ENCODE measurements around the gene PCSK5.

PCSK5 gene

GRCh38 chr9:76022317-76022716, 131.8 kb downstream of the PCSK5 start:
- H3K27ac Mint-ChIP-seq = no peak overlapping the region
- no peaks in the 10 kb centered on the region for H3K36me3 Mint-ChIP-seq
- peaks cover 3% of the 10 kb centered on the region for H3K9me3 Mint-ChIP-seq
- H3K4me1 Mint-ChIP-seq = no peaks in the 10 kb centered on the region
- no peak for ATAC-seq
- no peak overlapping the region for H3K4me3 Mint-ChIP-seq
- H3K27me3 Mint-ChIP-seq = no peaks in the 10 kb centered on the region

GRCh38 chr9:76023715-76024195, 133.3 kb downstream of the PCSK5 start:
- Mint-ChIP-seq H3K4me1 (no peaks in the 10 kb centered on the region), H3K9me3 (peaks cover 3% of the 10 kb centered on the region), H3K4me3 (no peak overlapping the region), H3K27me3 (no peaks in the 10 kb centered on the region), H3K27ac (no peak overlapping the region), H3K36me3 (no peaks in the 10 kb centered on the region)
- no peak for ATAC-seq

GRCh38 chr9:76025286-76025685, 134.8 kb downstream of the PCSK5 start:
- H3K36me3 Mint-ChIP-seq = no peaks in the 10 kb centered on the region
- ATAC-seq = no peak
- peaks cover 3% of the 10 kb centered on the region for H3K9me3 Mint-ChIP-seq
- H3K27ac Mint-ChIP-seq = no peak overlapping the region
- H3K4me1 Mint-ChIP-seq = no peaks in the 10 kb centered on the region
- no peaks in the 10 kb centered on the region for H3K27me3 Mint-ChIP-seq
- no peak overlapping the region for H3K4me3 Mint-ChIP-seq

- Mint-ChIP-seq H3K27ac (no peak overlapping the region), H3K27me3 (no peaks in the 10 kb centered on the region), H3K4me3 (no peak overlapping the region), H3K4me1 (no peaks in the 10 kb centered on the region), H3K36me3 (no peaks in the 10 kb centered on the region), H3K9me3 (no peaks in the 10 kb centered on the region)
- no peak for ATAC-seq
These were observed 136.3 kb downstream of the PCSK5 start for GRCh38 chr9:76026796-76027195.

- no peaks in the 10 kb centered on the region for H3K4me1 Mint-ChIP-seq
- no peak for ATAC-seq
- no peak overlapping the region for H3K27ac Mint-ChIP-seq
- no peaks in the 10 kb centered on the region for H3K36me3 Mint-ChIP-seq
- H3K27me3 Mint-ChIP-seq = no peaks in the 10 kb centered on the region
- no peak overlapping the region for H3K4me3 Mint-ChIP-seq
- no peaks in the 10 kb centered on the region for H3K9me3 Mint-ChIP-seq
These were observed 136.9 kb downstream of the PCSK5 start for GRCh38 chr9:76027416-76027815.

GRCh38 chr9:76027861-76028260, 137.4 kb downstream of the PCSK5 start:
- no peaks in the 10 kb centered on the region for H3K4me1 Mint-ChIP-seq
- H3K27ac Mint-ChIP-seq = no peak overlapping the region
- ATAC-seq = no peak
- no peaks in the 10 kb centered on the region for H3K36me3 Mint-ChIP-seq
- no peaks in the 10 kb centered on the region for H3K27me3 Mint-ChIP-seq
- no peak overlapping the region for H3K4me3 Mint-ChIP-seq
- no peaks in the 10 kb centered on the region for H3K9me3 Mint-ChIP-seq

GRCh38 chr9:76032038-76032796, 141.7 kb downstream of the PCSK5 start:
- Mint-ChIP-seq H3K9me3 (no peaks in the 10 kb centered on the region), H3K4me1 (no peaks in the 10 kb centered on the region), H3K27ac (no peak overlapping the region)

GRCh38 chr9:76032797-76033373, 142.4 kb downstream of the PCSK5 start:
- no peak for ATAC-seq
- H3K4me3 Mint-ChIP-seq = no peak overlapping the region
- no peaks in the 10 kb centered on the region for H3K4me1 Mint-ChIP-seq
- peaks cover 3% of the 10 kb centered on the region for H3K9me3 Mint-ChIP-seq
- H3K27me3 Mint-ChIP-seq = no peaks in the 10 kb centered on the region
- H3K27ac Mint-ChIP-seq = no peak overlapping the region
- no peaks in the 10 kb centered on the region for H3K36me3 Mint-ChIP-seq

More at GRCh38 chr9:76032038-76032796, 141.7 kb downstream of the PCSK5 start:
- no peak overlapping the region for H3K4me3 Mint-ChIP-seq
- H3K27me3 Mint-ChIP-seq = no peaks in the 10 kb centered on the region
- no peak for ATAC-seq
- no peaks in the 10 kb centered on the region for H3K36me3 Mint-ChIP-seq

- Mint-ChIP-seq H3K27me3 (no peaks in the 10 kb centered on the region), H3K27ac (no peak overlapping the region), H3K4me1 (no peaks in the 10 kb centered on the region), H3K36me3 (no peaks in the 10 kb centered on the region), H3K4me3 (no peak overlapping the region), H3K9me3 (peaks cover 3% of the 10 kb centered on the region)
- no peak for ATAC-seq
These were observed 143.6 kb downstream of the PCSK5 start for GRCh38 chr9:76034049-76034448.

- Mint-ChIP-seq H3K27me3 (no peaks in the 10 kb centered on the region), H3K36me3 (no peaks in the 10 kb centered on the region), H3K4me1 (no peaks in the 10 kb centered on the region), H3K4me3 (no peak overlapping the region), H3K27ac (no peak overlapping the region), H3K9me3 (peaks cover 5% of the 10 kb centered on the region)
- no peak for ATAC-seq
These were observed 146.3 kb downstream of the PCSK5 start for GRCh38 chr9:76036762-76037161.

GRCh38 chr9:76037587-76038225, 147.2 kb downstream of the PCSK5 start:
- H3K27me3 Mint-ChIP-seq = no peaks in the 10 kb centered on the region
- H3K36me3 Mint-ChIP-seq = no peaks in the 10 kb centered on the region
- no peak overlapping the region for H3K27ac Mint-ChIP-seq
- H3K9me3 Mint-ChIP-seq = peaks cover 5% of the 10 kb centered on the region
- H3K4me1 Mint-ChIP-seq = no peaks in the 10 kb centered on the region
- no peak for ATAC-seq
- no peak overlapping the region for H3K4me3 Mint-ChIP-seq

- Mint-ChIP-seq H3K27ac (no peak overlapping the region), H3K27me3 (no peaks in the 10 kb centered on the region), H3K4me1 (no peaks in the 10 kb centered on the region), H3K9me3 (peaks cover 5% of the 10 kb centered on the region), H3K36me3 (no peaks in the 10 kb centered on the region), H3K4me3 (no peak overlapping the region)
- ATAC-seq = no peak
These were observed 148.0 kb downstream of the PCSK5 start for GRCh38 chr9:76038431-76038830.

- Mint-ChIP-seq H3K9me3 (peaks cover 5% of the 10 kb centered on the region), H3K36me3 (no peaks in the 10 kb centered on the region), H3K4me1 (no peaks in the 10 kb centered on the region), H3K27ac (no peak overlapping the region), H3K27me3 (no peaks in the 10 kb centered on the region), H3K4me3 (no peak overlapping the region)
- ATAC-seq = no peak
These were observed 153.9 kb downstream of the PCSK5 start for GRCh38 chr9:76044266-76044819.

GRCh38 chr9:76045221-76045620, 154.7 kb downstream of the PCSK5 start:
- no peak overlapping the region for H3K27ac Mint-ChIP-seq
- ATAC-seq = no peak
- H3K27me3 Mint-ChIP-seq = no peaks in the 10 kb centered on the region
- no peaks in the 10 kb centered on the region for H3K36me3 Mint-ChIP-seq
- H3K4me3 Mint-ChIP-seq = no peak overlapping the region
- no peaks in the 10 kb centered on the region for H3K4me1 Mint-ChIP-seq
- H3K9me3 Mint-ChIP-seq = peaks cover 4% of the 10 kb centered on the region

- Mint-ChIP-seq H3K9me3 (peaks cover 5% of the 10 kb centered on the region), H3K4me3 (no peak overlapping the region), H3K27me3 (no peaks in the 10 kb centered on the region), H3K36me3 (no peaks in the 10 kb centered on the region), H3K4me1 (no peaks in the 10 kb centered on the region), H3K27ac (no peak overlapping the region)
- ATAC-seq = no peak
These were observed 158.9 kb downstream of the PCSK5 start for GRCh38 chr9:76049341-76049740.

Data from stimulated activated memory B cell treated with anti-CD40 and anti-IgM and Interleukin-4, amounts not matched to agents 10 μg/mL and 1 μg/mL and 100 μg/mL, for 72 hours (primary cell).